Effector CD4-positive, alpha-beta T cell (primary cell): ENCODE measurements around the gene ACTR3C.

ENCODE experiments used
- DNase-seq: peaks from one replicate; pipeline ENCODE4 v3.0.0-alpha.2; 2020

Gene ACTR3C

GRCh38 chr7:150358988-150359621 is 35.8 kb upstream of the ACTR3C start:
- no peak for DNase-seq

- DNase-seq: no peak
Measured at GRCh38 chr7:150358433-150358832, 35.1 kb upstream of the ACTR3C start.

- no peak for DNase-seq
Measured at GRCh38 chr7:150357771-150358427, 34.6 kb upstream of the ACTR3C start.

- DNase-seq: peak; percentile 55
Measured at GRCh38 chr7:150357270-150357669, 33.9 kb upstream of the ACTR3C start.

- no peak for DNase-seq
Measured at GRCh38 chr7:150356265-150356897, 33.0 kb upstream of the ACTR3C start.

- no peak for DNase-seq
Measured at GRCh38 chr7:150355666-150356059, 32.3 kb upstream of the ACTR3C start.

- DNase-seq: no peak
Measured at GRCh38 chr7:150351587-150352194, 28.3 kb upstream of the ACTR3C start.

- DNase-seq: no peak
Measured at GRCh38 chr7:150346922-150347321, 23.6 kb upstream of the ACTR3C start.

- DNase-seq: no peak
Measured at GRCh38 chr7:150345012-150345411, 21.7 kb upstream of the ACTR3C start.

- DNase-seq: no peak
Measured at GRCh38 chr7:150344299-150344698, 21.0 kb upstream of the ACTR3C start.

GRCh38 chr7:150343225-150343624 is 19.9 kb upstream of the ACTR3C start:
- DNase-seq: no peak

GRCh38 chr7:150342121-150342408 is 18.7 kb upstream of the ACTR3C start:
- no peak for DNase-seq

GRCh38 chr7:150341263-150342120 is 18.1 kb upstream of the ACTR3C start, which contains the start of gene RARRES2:
RARRES2 (minus strand) TSS chr7:150341629; CDS start chr7:150340609, 1,020 bp downstream.
- DNase-seq: no peak

GRCh38 chr7:150340875-150341262 is 17.5 kb upstream of the ACTR3C start:
- no peak for DNase-seq

GRCh38 chr7:150340024-150340749 is 16.8 kb upstream of the ACTR3C start:
- no peak for DNase-seq

GRCh38 chr7:150339409-150339809 is 16.1 kb upstream of the ACTR3C start:
- DNase-seq: no peak

- DNase-seq: no peak
Measured at GRCh38 chr7:150338166-150338829, 15.0 kb upstream of the ACTR3C start.

- no peak for DNase-seq
Measured at GRCh38 chr7:150337659-150338081, 14.3 kb upstream of the ACTR3C start.

- DNase-seq: no peak
Measured at GRCh38 chr7:150337179-150337578, 13.8 kb upstream of the ACTR3C start.

- DNase-seq: no peak
Measured at GRCh38 chr7:150336746-150337145, 13.4 kb upstream of the ACTR3C start.

GRCh38 chr7:150335774-150336112 is 12.4 kb upstream of the ACTR3C start:
- no peak for DNase-seq
